SK-N-SH treated with all-trans-retinoic acid at 6 μM for 48 hours (cell line): ENCODE measurements around the gene PCAT7.

ENCODE experiments used
- POU6F1 ChIP-seq: fragments of 250-450 bp; sonication (Bioruptor Pico); IDR thresholded peaks from 2 replicates; pipeline ENCODE4 v1.8.0; 2021; ENCODE audit warnings: low read depth, mild to moderate bottlenecking, moderate library complexity, borderline replicate concordance
- RARB ChIP-seq: fragments of 250-450 bp; sonication (Bioruptor Pico); IDR thresholded peaks from 2 replicates; pipeline ENCODE4 v1.8.0; 2021; ENCODE audit warnings: mild to moderate bottlenecking, moderate library complexity

DNA sequence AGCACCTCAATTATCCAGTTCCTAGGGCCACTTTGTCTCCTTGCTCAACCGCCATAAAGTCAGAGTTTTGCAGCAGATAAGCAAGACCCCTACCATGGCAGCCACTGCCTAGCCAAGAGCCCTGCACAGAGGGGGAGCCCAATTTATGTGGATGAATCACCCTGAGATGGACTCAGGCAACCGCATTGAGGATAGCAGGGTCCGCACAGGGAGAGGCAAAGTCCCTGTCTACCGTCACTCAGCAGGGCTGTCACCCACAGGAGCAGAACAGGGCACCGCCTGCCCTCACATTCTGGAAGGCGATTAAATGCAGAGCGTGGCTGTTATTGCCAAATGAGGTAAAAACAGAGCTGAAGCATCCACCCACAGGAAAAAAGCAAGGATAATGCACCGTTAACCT is 37.0 kb downstream of the PCAT7 start:
- TF ChIP-seq POU6F1: no peak
- no peak for TF ChIP-seq RARB (CRISPR knock-in tag)
